Suppressor macrophage treated with lipopolysaccharide for 4 hours (primary cell): Measurements from ENCODE around the gene ETV7.

Source experiments
- DNase-seq: peaks from one replicate; pipeline ENCODE4 v3.0.0-alpha.2; 2020

The ETV7 gene

GRCh38 chr6:36318690-36319435, 68.6 kb downstream of the ETV7 start:
- DNase-seq: no peak

- no peak for DNase-seq
Observed at GRCh38 chr6:36317623-36318022, 69.8 kb downstream of the ETV7 start.
